Mucosa of gallbladder (tissue), 1 donor: ENCODE results near the gene P2RX7. TPM values are rescaled to one million over a fixed set of nuclear protein-coding genes. Genes with fewer than 3 reads are reported as not detected.
"Not testable (repeated sequence)": the region's sequence is repeated elsewhere in the genome, so short reads cannot be mapped to it uniquely, and the experiment has no call there.

ENCODE experiments used
- DNase-seq: peaks from one replicate; pipeline ENCODE4 v3.0.0-alpha.2; 2020; ENCODE audit warnings: low spot score
- total RNA-seq: library from RNA; stranded (reverse); gene quantifications from one replicate; pipeline ENCODE4 v1.2.1, GENCODE V29; 2021
- donor health status: DM: no; HTN: no; CAD: no.

P2RX7 gene
- total RNA-seq, 1 donor from 2014 or later = 7.7 TPM

DNA sequence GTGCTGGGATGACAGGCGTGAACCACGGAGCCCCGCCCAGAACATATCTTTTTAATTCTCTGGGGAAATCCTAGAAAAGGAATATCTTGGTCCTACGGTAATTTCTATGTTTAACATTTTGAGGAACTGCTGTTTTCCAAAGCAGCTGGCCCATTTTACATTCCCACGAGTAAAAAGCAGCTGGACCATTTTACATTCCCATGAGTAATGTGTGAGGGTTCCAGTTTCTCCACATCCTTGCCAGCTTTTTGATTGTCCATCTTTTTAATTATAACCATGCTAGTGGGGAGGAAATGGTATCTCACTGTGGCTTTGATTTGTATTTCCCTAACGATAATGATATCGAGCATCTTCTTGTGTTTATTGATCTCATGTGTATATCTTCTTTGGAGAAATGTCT lies 72.8 kb downstream of the P2RX7 start:
- no peak for DNase-seq

DNA sequence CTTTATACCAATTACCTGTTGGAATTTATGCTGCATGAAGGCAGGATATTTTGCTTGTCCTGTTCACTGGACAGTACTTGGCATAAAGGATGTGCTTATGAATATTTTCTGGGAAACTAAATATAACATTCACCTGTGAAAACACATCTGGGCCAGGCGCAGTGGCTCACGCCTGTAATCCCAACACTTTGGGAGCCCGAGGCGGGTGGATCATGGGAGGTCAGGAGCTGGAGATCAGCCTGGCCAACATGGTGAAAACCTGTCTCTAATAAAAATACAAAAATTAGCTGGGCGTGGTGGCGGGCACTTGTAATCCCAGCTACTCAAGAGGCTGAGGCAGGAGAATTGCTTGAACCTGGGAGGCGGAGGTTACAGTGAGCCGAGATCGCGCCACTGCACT lies 75.9 kb downstream of the P2RX7 start:
- not testable (repeated sequence) for DNase-seq

DNA sequence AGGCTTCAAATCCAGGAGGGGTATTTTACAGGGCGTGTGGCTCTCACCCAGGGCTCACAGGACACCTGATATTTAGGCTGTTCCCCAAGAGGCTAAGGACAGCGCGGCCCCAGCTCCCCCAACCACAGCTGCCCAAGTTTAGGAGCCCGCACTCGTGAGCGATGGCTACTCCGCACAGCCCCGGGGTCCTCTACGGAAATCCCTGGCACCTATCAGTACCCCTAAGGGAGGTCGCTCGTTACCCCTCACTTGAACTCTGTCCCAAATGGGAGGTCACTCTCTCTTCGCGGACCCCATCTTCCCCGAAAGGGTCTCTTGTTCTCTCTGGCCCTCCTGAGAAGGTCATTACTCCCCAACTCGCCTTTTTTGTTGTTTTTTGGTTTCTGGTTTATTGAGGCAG lies 76.5 kb downstream of the P2RX7 start:
- no peak for DNase-seq

DNA sequence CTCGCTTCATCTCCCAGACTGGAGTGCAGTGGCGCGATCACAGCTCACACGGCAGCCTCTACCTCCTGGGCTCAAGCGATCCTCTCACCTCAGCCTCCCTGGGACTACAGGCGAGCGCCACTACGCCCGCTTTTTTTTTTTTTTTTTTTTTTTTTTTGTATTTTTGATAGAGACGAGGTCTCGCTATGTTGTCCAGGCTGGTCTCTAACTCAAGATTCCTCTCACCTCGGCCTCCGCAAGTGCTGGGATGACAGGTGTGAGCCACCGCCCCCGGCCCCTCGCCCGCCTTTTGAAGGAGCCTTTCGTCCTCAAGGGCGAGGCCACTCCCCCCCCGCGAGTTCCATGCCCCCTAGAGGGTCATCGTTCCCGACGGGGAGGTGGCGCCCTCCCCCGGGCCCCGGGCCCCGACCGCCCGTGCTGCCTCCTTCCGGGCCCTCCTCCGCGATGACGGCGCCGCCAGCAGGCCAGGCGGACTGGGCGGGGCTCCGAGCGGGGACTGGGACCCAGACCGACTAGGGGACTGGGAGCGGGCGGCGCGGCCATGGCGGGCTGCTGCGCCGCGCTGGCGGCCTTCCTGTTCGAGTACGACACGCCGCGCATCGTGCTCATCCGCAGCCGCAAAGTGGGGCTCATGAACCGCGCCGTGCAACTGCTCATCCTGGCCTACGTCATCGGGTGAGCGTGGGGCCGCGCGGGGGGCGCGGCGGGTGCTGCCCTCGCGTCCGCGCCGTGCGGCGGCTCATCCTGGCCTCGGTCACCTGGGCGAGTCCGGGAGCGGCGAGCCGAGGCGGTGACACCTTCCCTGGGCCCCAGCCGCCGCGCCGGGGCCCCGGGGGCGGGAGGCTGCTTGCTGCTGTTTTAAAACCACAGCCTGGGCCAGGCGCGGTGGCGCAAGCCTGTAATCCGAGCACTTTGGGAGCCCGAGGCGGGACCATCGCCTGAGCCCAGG lies 77.2 kb downstream of the P2RX7 start, which contains the start of gene P2RX4:
P2RX4 (plus strand) TSS at position 506 of the 949 bp plus-strand sequence; CDS start at position 542, 36 bp downstream.
- peak; percentile 80 for DNase-seq

DNA sequence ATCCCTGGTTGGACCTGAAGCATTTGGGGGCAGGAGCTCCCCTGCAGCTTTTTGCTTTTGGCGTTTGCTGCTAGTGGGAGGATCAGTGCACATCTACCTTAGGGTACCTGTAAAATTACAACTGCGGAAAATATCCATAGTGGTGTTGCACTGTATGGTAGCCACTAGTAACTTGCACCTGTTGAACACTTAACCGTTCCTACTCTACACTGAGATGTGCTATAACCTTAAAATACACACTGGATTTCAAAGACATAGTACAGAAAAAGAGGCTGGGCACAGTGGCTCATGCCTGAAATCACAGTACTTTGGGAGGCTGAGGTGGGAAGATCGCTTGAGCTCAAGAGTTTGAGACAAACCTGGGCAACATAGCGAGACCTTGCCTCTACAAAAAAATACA lies 80.2 kb downstream of the P2RX7 start:
- no peak for DNase-seq

DNA sequence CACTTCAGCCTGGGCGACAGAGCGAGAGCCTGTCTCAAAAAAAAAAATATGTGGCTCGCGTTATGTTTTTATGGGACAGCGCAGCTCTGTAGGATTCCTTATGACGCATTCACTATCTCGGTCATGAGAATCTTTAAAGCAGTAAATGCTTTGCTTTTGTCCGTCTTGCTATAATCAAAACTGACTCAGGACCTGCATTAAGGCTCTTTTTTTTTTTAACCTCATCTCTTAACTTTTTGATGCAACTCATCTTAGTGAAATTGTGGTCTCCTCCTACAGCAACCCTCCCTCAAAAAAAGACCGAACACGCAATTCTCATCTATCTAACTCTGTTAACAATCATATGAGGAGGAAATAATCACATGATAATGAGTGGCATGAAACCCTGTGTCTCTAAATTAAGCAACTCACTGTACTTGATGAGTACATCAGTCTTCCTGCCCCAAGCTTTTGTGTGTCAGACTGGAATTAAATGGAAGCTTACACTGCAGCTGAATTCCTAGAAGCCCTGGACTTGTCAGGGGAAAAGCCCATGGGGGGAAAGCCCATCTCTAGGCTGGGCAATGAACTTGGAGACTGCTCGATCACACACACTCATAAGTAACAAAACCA lies 81.6 kb downstream of the P2RX7 start:
- no peak for DNase-seq

DNA sequence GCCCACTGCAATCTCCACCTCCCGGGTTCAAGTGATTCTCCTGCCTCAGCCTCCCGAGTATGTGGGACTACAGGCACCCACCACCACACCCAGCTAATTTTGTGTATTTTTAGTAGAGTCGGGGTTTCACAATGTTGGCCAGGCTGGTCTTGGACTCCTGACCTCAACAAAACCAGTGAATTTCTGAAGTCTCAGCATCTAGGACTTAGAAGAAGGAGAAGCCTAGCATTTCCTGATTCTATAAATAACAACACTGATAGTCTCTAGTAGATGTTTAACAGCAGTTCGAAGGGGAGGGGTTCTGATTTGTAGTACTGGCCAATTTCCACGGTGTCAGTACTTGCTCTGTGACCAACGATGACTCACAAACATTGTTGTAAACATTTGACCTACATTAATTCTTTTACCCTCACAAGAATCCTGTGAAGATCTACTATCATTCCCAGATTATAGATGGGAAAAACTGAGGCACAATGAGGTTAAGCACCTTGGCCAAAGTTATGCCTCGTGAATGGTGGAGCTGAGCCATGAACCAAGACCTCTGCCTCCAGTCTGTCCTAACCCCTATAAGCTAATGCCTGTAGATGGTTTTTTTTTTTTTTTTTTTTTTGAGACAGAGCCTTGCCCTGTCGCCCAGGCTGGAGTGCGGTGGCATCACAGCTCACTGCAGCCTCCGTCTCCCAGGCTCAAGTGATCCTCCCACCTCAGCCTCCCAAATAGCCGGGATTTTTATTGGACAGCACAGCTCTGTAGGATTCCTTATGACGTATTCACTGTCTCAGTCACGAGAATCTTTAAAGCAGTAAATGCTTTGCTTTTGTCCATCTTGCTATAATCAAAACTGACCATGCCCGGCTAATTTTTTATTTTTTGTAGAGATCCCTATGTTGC lies 82.4 kb downstream of the P2RX7 start:
- peak; percentile 74 for DNase-seq

DNA sequence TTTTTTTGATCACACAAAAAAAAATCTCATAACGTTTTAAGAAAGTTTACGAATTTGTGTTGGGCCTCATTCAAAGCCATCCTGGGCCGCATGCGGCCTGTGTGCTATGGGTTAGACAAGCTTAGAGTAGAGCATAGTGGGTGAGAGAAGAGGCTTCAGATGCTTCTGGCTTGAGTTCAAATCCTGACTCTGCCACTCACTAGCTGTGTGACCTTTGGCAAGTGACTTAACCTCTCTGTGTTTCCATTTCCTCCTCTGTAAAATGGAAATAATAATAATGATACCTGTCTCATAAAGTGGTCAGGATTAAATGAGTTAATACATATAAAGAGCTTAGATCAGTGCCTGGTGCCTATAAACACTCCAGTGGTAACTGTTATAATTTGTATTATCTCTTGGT lies 83.4 kb downstream of the P2RX7 start:
- DNase-seq = no peak

DNA sequence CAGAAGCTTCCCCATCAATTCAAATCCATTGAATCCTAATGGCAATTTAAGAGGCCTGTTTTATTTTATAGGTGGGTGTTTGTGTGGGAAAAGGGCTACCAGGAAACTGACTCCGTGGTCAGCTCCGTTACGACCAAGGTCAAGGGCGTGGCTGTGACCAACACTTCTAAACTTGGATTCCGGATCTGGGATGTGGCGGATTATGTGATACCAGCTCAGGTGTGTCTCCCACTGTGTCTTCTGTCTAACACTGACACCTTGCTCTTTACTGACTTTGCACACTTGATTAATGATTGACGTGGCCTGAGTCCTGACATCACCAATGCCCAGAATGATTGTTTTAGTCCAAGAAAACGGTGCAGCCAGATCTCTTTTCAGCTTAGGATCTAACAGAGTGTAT lies 84.4 kb downstream of the P2RX7 start:
- peak; percentile 52 for DNase-seq

DNA sequence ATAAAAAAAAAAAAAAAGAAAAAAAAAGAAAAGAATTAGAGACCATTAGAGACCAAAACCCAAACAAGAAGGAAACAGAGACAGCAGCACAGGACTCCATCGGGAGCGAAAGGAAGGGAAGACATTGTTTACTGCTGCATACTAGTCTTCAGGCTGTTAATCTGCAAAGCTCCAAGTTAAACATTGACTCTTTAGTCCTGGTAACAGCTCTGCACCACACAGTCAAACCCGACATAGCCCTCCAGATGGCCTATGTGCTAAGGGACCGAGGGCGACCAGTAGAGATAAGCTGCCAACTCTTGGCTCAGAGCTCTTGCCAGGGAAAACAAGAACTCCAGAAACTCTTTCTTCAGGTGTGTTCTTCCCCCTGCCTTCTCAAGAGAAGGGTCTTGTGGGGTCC lies 85.1 kb downstream of the P2RX7 start:
- peak; percentile 41 for DNase-seq

DNA sequence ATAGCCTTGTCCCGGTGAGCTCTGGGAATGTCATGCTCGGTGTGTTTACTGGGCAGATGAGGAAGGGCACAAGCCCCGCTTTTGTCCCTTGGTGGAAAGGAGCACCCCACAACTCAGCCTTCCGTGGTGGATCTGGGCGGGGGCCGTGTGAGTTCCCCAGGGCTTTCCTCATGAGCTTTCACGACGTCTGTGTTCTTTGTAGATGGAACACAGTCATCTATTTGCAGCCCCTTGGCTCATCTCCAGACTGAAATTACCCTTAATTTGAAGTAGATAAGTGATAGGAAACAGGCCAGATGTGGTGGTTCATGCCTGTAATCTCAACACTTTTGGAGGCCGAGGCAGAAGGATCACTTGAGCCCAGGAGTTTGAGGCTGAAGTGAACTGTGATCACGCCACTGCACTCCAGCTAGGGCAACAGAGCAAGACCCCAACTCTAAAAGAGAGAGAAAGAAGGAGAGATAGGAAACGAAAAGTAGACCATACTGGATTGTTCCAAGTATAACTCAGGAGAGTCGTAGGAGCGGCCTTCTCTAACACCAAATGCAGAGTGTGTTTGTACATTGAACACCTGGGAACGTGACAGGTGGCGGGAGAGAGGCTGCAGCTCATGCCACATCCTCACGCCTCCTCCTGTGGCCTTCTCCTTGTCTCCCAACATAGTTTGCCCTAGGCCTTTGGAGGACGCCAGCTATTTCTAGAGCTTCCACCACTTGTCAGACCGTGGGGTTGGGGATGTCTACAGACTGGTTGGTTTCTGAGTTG lies 86.1 kb downstream of the P2RX7 start:
- no peak for DNase-seq

DNA sequence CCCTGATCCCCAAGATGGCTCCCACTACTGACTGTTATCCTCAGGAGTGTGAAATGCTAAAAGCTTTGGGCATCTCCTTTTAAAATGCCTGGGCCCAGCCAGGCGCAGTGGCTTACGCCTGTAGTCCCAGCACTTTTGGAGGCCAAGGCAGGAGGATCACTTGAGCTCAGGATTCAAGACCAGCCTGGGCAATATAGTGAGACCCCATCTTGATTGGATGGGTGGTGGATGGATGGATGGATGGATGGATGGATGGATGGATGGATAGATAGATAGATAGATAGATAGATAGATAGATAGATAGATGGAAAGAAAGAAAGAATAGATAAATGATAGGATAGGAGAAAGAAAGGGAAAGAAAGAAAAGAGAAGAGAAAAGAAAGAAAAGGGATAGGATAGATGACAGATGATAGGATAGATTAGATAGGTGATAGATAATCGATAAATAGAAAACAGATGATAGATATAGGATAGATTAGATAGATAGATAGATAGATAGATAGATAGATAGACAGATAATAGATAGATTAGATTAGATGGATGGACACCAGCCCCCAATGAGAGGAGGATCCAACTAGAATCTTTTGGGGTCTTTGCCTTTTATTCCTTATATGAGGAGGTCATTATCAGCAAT lies 86.8 kb downstream of the P2RX7 start:
- DNase-seq = no peak

DNA sequence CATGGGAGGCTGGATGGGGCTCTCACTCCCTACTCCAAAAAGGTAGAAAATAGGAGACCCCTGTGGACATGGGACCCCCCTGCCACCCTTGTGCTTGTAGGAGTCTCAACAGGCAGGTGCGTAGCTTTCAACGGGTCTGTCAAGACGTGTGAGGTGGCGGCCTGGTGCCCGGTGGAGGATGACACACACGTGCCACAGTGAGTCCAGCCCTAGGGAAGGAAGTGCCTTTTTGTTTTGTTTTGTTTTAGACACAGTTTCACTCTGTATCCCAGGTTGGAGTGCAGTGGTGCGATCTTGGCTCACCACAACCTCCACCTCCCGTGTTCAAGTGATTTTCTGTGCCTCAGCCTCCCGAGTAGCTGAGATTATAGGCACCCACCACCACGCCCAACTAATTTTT lies 90.2 kb downstream of the P2RX7 start:
- DNase-seq = no peak

DNA sequence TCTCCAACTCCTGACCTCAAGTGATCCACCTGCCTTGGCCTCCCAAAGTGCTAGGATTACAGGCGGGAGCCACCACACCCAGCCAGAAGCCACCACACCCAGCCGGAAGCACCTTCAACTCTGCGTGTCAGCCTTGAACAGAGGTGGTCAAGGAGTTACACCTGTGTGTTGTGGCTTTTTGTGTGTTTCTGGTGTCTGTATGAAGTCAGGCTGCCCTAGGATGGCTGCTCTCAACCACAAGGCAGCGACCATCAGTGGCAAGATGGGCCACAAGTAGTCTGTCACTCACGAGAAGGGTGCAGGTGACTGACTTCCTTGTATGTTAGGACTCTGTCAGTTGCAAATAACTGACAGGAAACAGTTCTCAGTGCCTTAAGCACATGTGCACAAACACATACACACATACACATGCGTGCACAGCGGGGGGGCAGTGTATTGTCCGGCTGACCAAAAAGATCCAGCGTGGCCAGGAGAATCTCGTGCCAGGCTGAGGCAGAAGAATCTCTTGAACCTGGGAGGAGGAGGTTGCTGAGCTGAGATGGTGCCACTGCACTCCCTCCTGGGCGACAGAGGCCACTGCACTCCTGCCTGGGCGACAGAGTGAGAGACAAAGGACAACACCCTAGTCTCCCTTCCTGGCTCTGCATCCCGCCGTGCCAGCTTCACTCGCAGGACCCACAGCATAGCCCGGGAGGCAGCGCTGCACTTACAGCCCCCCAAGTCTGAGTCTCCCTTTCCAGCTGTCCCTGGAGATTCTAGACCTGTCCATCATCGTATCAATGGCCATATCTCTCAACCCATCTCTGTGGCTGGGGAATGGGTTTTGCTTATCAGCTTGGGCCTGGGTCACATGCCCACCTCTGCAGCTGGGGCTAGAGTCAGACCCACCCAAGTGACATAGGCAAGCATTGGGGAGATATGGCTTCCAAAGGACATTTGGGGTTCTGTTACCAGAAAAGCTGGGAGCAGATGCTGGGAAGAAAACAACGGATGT lies 90.9 kb downstream of the P2RX7 start:
- no peak for DNase-seq

DNA sequence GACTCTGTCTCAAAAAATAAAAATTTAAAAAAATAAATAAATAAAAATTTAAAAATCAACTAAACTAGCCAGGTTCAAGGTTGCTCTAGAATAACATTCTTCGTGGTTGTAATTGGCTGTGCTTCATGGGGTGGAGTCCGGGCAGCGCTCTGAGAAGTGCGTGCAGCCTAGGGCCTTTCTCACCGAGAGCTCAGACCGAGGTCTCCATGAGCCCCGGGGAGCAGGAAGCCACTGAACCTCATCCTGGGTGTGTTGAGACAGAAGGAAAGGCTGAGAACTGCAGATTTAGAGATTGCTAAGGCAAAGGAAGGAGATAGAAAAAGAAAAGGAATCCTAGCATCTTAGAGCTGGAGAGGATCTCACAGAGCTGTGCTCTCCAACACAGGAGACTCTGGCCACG lies 91.9 kb downstream of the P2RX7 start:
- DNase-seq = no peak

DNA sequence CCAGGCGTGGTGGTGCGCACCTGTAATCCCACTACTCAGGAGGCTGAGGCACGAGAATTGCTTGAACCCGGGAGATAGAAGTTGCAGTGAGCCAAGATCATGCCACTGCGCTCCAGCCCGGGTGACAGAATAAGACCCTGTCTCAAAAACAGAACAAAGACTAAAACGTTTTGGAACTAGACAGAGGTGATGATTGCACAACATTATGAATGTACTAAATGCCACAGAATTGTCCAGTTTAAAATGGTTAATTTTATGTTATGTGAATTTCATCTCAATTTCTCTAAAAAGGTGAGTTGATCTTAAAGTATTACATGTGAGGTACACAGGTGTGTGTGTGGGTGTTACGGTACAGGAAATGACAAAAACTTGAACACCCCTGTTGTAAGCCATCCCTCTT lies 93.7 kb downstream of the P2RX7 start:
- no peak for DNase-seq

DNA sequence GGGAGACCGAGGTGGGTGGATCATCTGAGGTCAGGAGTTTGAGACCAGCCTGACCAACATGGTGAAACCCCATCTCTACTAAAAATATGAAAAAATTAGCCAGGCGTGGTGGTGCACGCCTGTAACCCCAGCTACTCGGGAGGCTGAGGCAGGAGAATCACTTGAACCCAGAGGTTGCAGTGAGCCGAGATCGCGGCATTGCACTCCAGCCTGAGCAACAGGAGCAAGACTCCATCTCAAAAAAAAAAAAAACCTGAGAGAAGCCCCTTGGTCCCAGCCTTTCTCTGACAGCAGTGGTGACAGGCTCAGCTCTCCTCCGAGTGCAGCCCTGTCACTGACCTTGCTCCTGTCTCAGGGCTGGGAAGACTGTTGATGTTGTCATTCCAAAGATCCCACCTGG lies 94.2 kb downstream of the P2RX7 start:
- not testable (repeated sequence) for DNase-seq

DNA sequence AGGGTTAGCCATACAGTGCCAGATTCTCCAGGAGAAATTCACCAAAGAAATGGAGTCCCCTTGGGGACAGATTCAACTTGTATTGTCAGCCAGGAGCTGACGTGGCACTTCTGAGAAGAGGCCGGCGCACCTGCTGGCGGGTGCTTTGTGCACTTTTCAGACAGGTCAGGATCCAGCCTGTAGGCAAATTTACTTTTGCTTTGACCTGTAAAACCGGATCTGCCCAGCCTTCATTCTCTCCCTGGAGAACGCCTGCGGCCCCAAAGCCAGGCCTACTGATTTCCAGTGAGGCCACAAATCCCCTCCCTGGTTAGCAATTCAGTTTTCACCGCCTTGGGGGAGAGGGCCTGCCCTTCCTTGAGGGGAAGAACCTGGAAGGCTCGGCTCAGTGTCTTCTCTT lies 94.6 kb downstream of the P2RX7 start:
- peak; percentile 79 for DNase-seq

DNA sequence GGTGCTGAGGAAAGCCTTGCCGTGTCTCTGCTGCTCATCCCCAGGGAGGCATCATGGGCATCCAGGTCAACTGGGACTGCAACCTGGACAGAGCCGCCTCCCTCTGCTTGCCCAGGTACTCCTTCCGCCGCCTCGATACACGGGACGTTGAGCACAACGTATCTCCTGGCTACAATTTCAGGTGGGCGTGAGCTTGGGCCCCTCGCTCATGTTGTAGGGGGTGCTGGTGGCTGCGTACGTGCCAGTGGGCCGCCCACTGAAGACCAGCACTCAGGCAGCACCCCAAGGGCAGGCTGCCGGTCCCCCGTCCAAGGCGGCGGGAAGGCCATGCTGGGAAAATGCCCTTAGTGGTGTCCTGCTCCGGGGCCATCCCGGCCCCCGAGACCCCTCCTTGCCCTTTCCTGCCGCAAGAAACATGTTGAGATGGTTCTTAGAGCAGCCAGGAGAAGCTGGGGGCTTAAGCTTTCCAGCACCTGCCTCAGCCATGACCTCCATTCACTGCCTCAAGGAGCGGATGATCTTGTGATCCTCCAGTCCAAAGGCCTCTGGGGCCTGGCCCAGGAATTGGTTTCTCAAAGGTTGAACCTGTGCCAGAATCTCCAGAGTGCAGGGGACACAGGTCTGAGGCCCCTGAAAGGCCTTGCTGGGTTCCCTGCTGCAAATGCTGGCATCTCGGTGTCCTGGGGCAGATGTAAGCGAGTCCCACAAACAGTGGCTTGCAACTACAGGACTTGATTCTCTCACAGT lies 96.4 kb downstream of the P2RX7 start:
- no peak for DNase-seq
